PC-3 (cell line): ENCODE data around the gene FAM20B. TPM values are rescaled to one million over a fixed set of nuclear protein-coding genes. Genes with fewer than 3 reads are reported as not detected.

Experiments used
- ATAC-seq: fragments of 200-7000 bp; cut with Tn5 transposase; 2 replicates; pipeline ENCODE4 v1.9.1; 2020; ENCODE audit warnings: mild to moderate bottlenecking, moderate library complexity
- BruUV-seq: library from RNA; stranded (reverse); fragments of 400-500 nt; replicated peaks from 2 replicates; lab custom pipeline; 2021; lab: Mats Ljungman, UMichigan
- CTCF ChIA-PET: fragments of 300-600 bp; sonication (Branson Sonifier 250); formaldehyde crosslinking; loops from one replicate; lab custom pipeline; 2022; ENCODE audit warnings: antibody characterized with exemption; lab: Charles Lee
- POLR2A ChIA-PET: fragments of 300-600 bp; sonication (Branson Sonifier 250); formaldehyde crosslinking; loops from one replicate; lab custom pipeline; 2022; ENCODE audit warnings: antibody characterized with exemption; ENCODE audit not compliant: unreplicated experiment; lab: Charles Lee
- DNase-seq: peaks from one replicate; pipeline ENCODE4 v3.0.0-alpha.2; 2015
- H2AFZ ChIP-seq: fragments of 300-600 bp; sonication (generic); 2 replicates; pipeline ENCODE4 v1.6.0; 2016; ENCODE audit warnings: antibody characterized with exemption, low read length
- H3F3A ChIP-seq: fragments of 300-600 bp; sonication (generic); one replicate; pipeline ENCODE4 v1.6.0; 2017; ENCODE audit warnings: antibody characterized with exemption, low read length, control low read depth, mild to moderate bottlenecking; ENCODE audit not compliant: unreplicated experiment
- H3K27ac ChIP-seq: fragments of 300-600 bp; sonication (generic); 2 replicates; pipeline ENCODE4 v1.5.1; 2016; ENCODE audit warnings: mild to moderate bottlenecking, low read length
- H3K27me3 ChIP-seq: fragments of 300-600 bp; sonication (generic); 2 replicates; pipeline ENCODE4 v1.6.1; 2016; ENCODE audit warnings: low read length, mixed read lengths
- H3K36me3 ChIP-seq: fragments of 300-600 bp; sonication (generic); 2 replicates; pipeline ENCODE4 v1.6.1; 2016; ENCODE audit warnings: low read depth, mixed run types, low read length, mixed read lengths
- H3K4me1 ChIP-seq: fragments of 300-600 bp; sonication (generic); 2 replicates; pipeline ENCODE4 v1.5.1; 2016; ENCODE audit warnings: low read length; ENCODE audit not compliant: insufficient read depth
- H3K4me2 ChIP-seq: fragments of 300-600 bp; sonication (generic); 2 replicates; pipeline ENCODE4 v1.6.0; 2016; ENCODE audit warnings: low read length
- H3K4me3 ChIP-seq: fragments of 300-600 bp; sonication (generic); 2 replicates; pipeline ENCODE4 v1.5.1; 2016; ENCODE audit warnings: mild to moderate bottlenecking, low read length, mixed read lengths
- H3K79me2 ChIP-seq: fragments of 300-600 bp; sonication (generic); 2 replicates; pipeline ENCODE4 v1.6.1; 2017; ENCODE audit warnings: low read length, mixed read lengths
- H3K9ac ChIP-seq: fragments of 300-600 bp; sonication (generic); 2 replicates; pipeline ENCODE4 v1.6.0; 2016; ENCODE audit warnings: mild to moderate bottlenecking, low read length
- H3K9me2 ChIP-seq: fragments of 300-600 bp; sonication (generic); replicated peaks from 2 replicates; pipeline ENCODE4 v1.6.1; 2016; ENCODE audit warnings: mixed run types, low read length, mixed read lengths
- H3K9me3 ChIP-seq: fragments of 300-600 bp; sonication (generic); 2 replicates; pipeline ENCODE4 v1.6.1; 2016; ENCODE audit warnings: low read length, mixed read lengths
- H4K20me1 ChIP-seq: fragments of 300-600 bp; sonication (generic); 2 replicates; pipeline ENCODE4 v1.6.1; 2016; ENCODE audit warnings: low read length, mixed read lengths
- EZH2 ChIP-seq: fragments of 300-600 bp; sonication (generic); IDR thresholded peaks from one replicate; pipeline ENCODE4 v1.6.1; 2017; ENCODE audit warnings: antibody characterized with exemption, mild to moderate bottlenecking, low read length; ENCODE audit not compliant: unreplicated experiment
- EZH2phosphoT487 ChIP-seq: fragments of 300-600 bp; sonication (generic); IDR thresholded peaks from 2 replicates; pipeline ENCODE4 v1.6.1; 2018; ENCODE audit warnings: mild to moderate bottlenecking, antibody characterized with exemption, low read length, borderline replicate concordance
- intact Hi-C: fragments of 100-400 bp; cut with micrococcal nuclease; formaldehyde crosslinking; loops from 2 replicates; pipeline ENCODE4 v1.9.0; 2023
- total RNA-seq: library from RNA; depleted of rRNA; stranded (reverse); fragments of >200 nt; gene quantifications from 2 replicates; pipeline ENCODE4 v1.2.3, GENCODE V29; 2014
- TF ChIP-seq, protein P1 (sequence below): fragments of 300-600 bp; sonication (generic); conservative IDR thresholded peaks from 2 replicates; pipeline ENCODE4 v1.5.1; 2017; ENCODE audit warnings: antibody characterized with exemption, low read depth, mild to moderate bottlenecking, low read length

FAM20B gene
- total RNA-seq, 1 experiment from 2014 or later, result 21.1 TPM

DNA sequence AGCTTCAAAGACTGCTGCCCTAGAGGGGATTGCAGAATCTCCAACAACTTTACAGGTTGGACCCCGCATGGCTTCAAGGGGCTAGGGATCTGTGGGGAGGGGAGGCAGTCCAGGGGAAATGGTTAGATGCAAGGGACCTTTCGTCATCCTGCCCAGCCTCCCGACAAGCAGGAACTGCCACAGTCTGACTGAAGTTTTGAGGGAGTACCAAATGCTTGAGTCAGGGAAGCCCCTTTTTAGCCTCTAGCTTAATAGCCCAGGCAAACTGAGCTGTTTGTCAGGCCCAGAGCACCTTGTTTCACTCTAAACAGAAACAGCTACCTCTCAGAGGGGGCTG is 57.3 kb downstream of the FAM20B start:
- Histone ChIP-seq H3K27ac (peak overlapping the region; percentile 41; the same call in 1 of the 2 replicates), H3K4me3 (peak overlapping the region; percentile 84), H3K9me3 (no peaks in the 10 kb centered on the region), H3K27me3 (no peaks in the 10 kb centered on the region), H3K36me3 (no peaks in the 10 kb centered on the region), H3K79me2 (peaks cover 46% of the 10 kb centered on the region), H3K4me2 (peak overlapping the region; percentile 95), H3K9me2 (no peaks in the 10 kb centered on the region), H3F3A (no peaks in the 10 kb centered on the region), H3K9ac (peak overlapping the region; percentile 88), H2AFZ (peak overlapping the region; percentile 54), H4K20me1 (no peaks in the 10 kb centered on the region), H3K4me1 (peaks cover 13% of the 10 kb centered on the region)
- POLR2A ChIA-PET, result interaction anchor here (0.6 kb wide), 1 partner anchor 115 kb away, joined by 5 read pairs; no protein-coding TSS in a partner anchor
- CTCF ChIA-PET, result interaction anchor here (0.6 kb wide), 1 partner anchor 550 kb away, joined by 3 read pairs; no protein-coding TSS in a partner anchor
- DNase-seq (peak; percentile 31), ATAC-seq (no peak)
- TF ChIP-seq EZH2, result no peak
- TF ChIP-seq EZH2phosphoT487, result no peak
- intact Hi-C loops, result loop anchor here (5.0 kb wide), 1 partner anchor 284 kb away; the partner anchor contains the start of gene AXDND1
- TSS peak; percentile 39 for BruUV-seq

DNA sequence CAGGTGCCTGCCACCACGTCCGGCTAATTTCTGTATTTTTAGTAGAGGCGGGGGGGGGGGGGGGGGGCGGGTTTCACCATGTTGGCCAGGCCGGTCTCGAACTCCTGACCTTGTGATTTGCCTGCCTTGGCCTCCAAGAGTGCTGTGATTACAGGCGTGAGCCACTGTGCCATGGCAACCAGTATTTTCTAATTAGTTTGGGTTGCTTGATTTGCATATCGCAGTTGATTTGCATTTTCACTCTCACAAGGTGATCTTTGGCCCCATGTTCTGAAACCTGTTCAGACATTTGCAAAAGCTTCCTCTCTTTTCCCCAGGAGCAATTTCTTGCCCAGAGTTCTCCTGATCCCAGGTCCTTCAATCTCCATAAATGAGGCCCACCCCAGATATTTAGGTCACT is 57.8 kb downstream of the FAM20B start:
- peak overlapping the region; percentile 95 for H3K4me2 ChIP-seq
- peak overlapping the region; percentile 84; the same call in 1 of the 2 replicates for H3K4me3 ChIP-seq
- no TSS peak for BruUV-seq

DNA sequence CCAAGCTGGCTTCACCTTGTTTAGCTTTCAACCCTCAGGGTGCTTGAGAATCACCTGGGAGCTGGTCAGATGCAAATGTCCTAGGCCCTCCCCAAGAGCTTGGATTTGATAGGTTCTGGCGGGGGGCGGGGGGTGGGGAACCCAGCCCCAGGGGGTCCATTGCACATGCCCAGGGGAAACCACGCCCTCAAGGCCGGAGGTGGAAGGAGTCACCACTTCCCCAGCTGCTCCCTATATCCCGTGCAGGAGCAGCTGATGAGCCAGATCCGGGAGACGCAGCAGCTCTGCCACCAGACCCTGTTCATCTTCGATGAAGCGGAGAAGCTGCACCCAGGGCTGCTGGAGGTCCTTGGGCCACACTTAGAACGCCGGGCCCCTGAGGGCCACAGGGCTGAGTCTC is 62.0 kb downstream of the FAM20B start:
- no peak for DNase-seq
- no peaks in the 10 kb centered on the region for H3K36me3 ChIP-seq
- H3K79me2 ChIP-seq, result peaks cover 33% of the 10 kb centered on the region
- no peaks in the 10 kb centered on the region for H3F3A ChIP-seq
- no TSS peak for BruUV-seq
- TF ChIP-seq EZH2phosphoT487, result no peak
- TF ChIP-seq EZH2, result no peak
- TF ChIP-seq, protein P1, sequence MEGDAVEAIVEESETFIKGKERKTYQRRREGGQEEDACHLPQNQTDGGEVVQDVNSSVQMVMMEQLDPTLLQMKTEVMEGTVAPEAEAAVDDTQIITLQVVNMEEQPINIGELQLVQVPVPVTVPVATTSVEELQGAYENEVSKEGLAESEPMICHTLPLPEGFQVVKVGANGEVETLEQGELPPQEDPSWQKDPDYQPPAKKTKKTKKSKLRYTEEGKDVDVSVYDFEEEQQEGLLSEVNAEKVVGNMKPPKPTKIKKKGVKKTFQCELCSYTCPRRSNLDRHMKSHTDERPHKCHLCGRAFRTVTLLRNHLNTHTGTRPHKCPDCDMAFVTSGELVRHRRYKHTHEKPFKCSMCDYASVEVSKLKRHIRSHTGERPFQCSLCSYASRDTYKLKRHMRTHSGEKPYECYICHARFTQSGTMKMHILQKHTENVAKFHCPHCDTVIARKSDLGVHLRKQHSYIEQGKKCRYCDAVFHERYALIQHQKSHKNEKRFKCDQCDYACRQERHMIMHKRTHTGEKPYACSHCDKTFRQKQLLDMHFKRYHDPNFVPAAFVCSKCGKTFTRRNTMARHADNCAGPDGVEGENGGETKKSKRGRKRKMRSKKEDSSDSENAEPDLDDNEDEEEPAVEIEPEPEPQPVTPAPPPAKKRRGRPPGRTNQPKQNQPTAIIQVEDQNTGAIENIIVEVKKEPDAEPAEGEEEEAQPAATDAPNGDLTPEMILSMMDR, result no peak
- H2AFZ ChIP-seq, result no peak overlapping the region
- ATAC-seq, result no peak
- H3K4me2 ChIP-seq, result no peak overlapping the region
- no peaks in the 10 kb centered on the region for H3K9me3 ChIP-seq
- no peak overlapping the region for H3K27ac ChIP-seq
- H3K9me2 ChIP-seq, result no peaks in the 10 kb centered on the region
- H3K4me1 ChIP-seq, result no peaks in the 10 kb centered on the region; the same call in 1 of the 2 replicates
- no peak overlapping the region for H3K4me3 ChIP-seq
- no peak overlapping the region for H3K9ac ChIP-seq
- CTCF ChIA-PET, result no interaction called here
- intact Hi-C loops, result no loop called here
- no peaks in the 10 kb centered on the region for H4K20me1 ChIP-seq
- POLR2A ChIA-PET, result interaction anchor here (0.6 kb wide), 1 partner anchor 95 kb away, joined by 3 read pairs; no protein-coding TSS in a partner anchor
- no peaks in the 10 kb centered on the region for H3K27me3 ChIP-seq

More for the DNA sequence above, 57.8 kb downstream of the FAM20B start:
- POLR2A ChIA-PET, result no interaction called here
- no peak for ATAC-seq
- CTCF ChIA-PET, result no interaction called here
- no peak for DNase-seq
- Histone ChIP-seq H3K27me3 (no peaks in the 10 kb centered on the region), H3K9ac (no peak overlapping the region), H2AFZ (no peak overlapping the region), H3K79me2 (peaks cover 46% of the 10 kb centered on the region), H3K36me3 (no peaks in the 10 kb centered on the region), H3K27ac (no peak overlapping the region), H3K9me2 (no peaks in the 10 kb centered on the region), H3K9me3 (no peaks in the 10 kb centered on the region), H4K20me1 (no peaks in the 10 kb centered on the region), H3F3A (no peaks in the 10 kb centered on the region), H3K4me1 (peaks cover 10% of the 10 kb centered on the region)
- intact Hi-C loops, result loop anchor here (5.0 kb wide), 1 partner anchor 284 kb away; the partner anchor contains the start of gene AXDND1
- TF ChIP-seq EZH2, result no peak
